Cerebellar nuclear complex (tissue), 1 donor: Measurements from ENCODE around the gene NACC2.

Experiments
- DNase-seq, 2 experiments: peaks; one replicate each; lab custom pipeline; 2025; lab: John Stamatoyannopoulos, UW

The NACC2 gene

DNA sequence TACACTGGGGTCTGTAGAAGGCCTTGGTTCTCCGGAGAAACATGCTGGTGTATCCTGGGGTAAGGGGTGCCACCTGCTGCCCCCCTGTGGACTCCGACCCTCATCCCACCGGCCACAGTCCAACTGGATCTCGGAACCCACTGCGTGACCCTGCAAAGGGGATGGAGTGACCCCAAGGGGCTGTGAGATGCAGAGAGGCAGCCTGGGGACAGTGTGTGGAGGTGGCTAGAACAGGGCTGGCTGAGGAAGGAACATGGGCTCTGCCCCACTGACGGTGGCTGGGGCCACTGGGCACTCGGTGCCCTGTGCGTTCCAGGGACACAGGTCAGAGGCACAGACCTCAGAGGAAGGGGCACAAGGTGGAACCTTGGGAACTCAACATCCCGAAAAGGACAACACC lies 2.3 kb downstream of the NACC2 start:
- DNase-seq: no peak

GRCh38 chr9:136092353-136092650 lies 2.8 kb downstream of the NACC2 start:
- DNase-seq: no peak

DNA sequence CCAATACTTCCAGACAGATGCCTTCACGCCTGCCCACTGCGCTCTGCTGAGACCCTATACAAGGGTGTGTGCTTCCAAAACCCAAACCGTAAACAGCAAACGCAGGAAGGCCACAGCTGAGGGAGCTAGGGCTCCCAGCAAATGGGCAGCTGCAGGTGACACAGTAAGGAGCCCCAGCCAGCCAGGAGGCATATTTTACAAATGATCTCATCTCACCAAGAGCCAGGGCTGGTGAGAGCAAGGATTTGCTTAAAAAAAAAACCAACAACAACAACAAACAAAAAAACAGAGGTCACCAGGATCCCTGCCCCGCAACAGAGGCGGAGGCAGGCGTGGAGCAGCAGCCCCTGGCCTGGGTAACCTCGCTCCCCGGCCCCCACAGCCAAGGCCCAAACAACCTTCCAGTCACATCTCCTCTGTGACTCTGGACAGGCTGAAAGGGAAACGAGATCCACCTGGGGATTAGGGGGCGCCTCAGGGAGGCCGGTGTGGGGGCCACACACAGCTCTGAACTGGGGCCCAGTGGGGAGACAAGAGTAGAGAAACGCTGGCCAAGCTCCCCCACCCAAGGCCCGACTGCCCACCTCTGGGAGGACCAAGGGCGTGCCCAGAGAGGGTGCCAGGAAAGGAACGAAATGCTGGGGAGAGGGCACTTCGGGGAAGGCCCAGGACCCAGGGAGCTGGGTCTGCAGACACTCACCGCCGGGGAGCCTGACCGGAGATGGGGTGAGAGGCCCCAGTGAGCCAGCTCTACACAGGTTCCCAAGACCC lies 3.3 kb downstream of the NACC2 start:
- no peak for DNase-seq

- no peak for DNase-seq
Observed at GRCh38 chr9:136090768-136091581, 4.1 kb downstream of the NACC2 start.

- DNase-seq: no peak
Observed at GRCh38 chr9:136090056-136090735, 4.9 kb downstream of the NACC2 start.

- no peak for DNase-seq
Observed at GRCh38 chr9:136089697-136090045, 5.4 kb downstream of the NACC2 start.

DNA sequence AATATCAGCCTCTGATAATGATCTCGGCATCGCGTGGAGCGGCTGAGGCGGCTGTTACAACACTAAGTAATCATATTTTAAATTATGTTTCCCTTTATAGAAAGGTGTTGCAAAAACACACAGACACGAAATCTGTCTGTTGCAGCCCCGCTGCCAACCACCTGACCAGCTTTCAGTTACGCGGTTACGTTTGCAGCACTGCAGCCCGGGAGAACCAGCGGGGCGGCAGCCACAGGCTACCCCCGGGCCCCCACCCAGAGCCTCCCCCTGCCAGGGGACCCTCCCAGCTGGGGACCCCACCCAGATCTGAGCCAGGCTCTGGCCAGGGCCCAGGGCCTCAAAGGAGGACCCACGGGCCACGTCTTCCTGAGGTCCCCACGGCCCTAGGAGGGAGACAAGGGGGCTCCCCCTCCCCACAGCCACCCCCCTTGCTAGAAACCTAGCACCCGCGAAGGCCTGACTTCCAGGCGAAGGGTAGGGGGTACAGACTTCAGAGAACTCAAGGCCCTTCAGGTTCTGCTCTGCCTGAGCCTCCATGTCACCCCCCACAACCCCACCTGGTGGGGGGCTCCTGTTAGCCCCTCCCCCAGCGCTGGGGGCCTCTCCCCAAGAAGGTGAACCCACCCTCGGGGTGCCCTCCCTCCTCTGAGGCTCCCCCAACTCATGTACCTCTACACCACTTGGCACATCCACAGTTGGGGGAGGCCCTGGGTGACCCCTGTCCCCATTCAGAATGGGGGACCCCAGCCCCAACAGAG lies 6.0 kb downstream of the NACC2 start:
- DNase-seq: no peak

DNA sequence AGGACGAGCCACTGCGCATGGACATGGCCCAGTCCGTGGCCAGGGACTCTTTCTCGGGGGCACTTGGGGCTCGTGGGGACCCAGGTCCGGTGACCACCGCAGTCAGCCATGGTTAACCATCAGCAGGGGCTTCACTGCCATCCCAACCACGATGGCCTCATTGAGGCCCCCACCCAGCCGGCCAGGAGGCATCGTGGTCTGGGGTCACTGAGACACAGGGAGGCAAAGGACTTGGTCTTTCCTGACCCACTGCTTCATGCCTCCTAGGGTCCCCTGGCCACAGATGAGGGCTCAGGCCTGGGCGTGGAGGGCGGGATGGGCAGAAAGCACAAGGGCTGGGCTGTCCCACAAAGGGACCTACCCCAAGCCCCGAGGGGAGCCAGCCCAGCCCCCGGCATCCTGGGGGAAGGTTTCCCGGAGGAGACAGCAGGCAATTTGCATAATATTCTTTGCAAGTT lies 6.6 kb downstream of the NACC2 start:
- DNase-seq: no peak

GRCh38 chr9:136087741-136088480 lies 7.2 kb downstream of the NACC2 start:
- no peak for DNase-seq

GRCh38 chr9:136086951-136087740 lies 7.9 kb downstream of the NACC2 start:
- DNase-seq: no peak

GRCh38 chr9:136086213-136086881 lies 8.7 kb downstream of the NACC2 start:
- DNase-seq: no peak

- peak; percentile 42 to 52 for DNase-seq
Observed at GRCh38 chr9:136085815-136086212, 9.3 kb downstream of the NACC2 start.

DNA sequence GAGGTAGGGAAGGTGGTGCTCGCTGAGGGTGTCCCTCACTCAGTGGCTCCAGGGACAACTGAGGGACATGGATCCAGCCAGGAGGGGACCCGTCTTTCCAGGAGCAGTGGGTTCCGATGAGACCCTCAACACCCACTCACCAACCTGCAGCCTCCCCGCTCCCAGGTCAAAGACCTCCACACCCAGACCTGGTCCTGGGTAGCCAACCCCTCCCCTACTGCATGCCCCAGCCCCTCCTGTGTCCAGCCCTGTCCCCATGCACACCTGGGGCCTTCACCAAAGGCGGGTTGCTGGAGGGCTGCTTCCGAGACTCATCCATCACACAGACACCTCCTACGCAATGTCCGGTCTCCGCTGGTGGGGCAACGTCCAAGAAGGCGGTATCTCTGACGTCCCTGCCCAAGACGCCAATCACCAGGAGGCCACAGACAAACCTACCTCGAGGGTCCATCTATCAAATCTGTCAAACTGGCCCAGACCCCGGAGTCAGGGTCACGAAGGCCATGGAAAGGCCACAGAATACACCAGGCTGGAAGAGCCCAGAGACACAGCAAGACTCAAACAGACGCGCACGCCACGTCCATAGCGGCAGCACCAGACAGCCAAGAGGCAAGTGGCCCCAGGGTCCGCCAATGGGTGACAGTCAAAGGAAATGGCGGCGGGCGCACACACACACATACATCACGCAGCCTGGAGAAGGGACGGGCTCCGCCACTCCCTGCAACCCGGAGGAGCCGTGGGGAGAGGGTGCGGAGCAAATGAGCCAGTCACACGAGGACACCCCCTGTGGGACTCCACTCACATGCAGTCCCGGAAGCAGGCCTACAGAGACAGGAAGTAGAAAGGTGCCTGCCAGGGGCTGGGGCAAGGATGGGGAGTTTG lies 10.8 kb downstream of the NACC2 start:
- DNase-seq: no peak

DNA sequence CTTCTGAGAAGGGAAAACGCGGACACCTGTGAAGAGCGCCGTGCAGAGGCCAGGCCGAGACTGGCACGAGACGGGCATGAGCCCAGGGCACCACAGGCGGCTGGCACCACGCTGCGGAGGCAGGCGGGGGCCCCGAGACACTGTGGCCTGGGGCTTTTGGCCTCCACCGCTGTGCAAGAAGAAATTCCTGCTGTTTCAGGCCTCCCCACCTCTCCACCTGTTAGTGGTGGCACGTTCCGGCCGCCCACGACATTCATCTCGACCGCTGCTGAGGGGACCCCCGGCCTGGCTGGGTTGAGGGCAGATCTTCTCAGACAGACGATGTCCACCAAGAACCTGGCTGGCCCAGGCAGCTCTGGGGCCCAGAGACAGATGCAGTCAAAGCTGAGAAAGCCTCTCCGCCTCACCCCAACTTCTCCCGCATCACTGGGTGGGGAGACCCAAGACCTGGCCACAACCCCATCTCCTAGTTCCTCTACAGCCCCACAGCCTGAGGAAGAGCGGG lies 11.5 kb downstream of the NACC2 start:
- DNase-seq: no peak

DNA sequence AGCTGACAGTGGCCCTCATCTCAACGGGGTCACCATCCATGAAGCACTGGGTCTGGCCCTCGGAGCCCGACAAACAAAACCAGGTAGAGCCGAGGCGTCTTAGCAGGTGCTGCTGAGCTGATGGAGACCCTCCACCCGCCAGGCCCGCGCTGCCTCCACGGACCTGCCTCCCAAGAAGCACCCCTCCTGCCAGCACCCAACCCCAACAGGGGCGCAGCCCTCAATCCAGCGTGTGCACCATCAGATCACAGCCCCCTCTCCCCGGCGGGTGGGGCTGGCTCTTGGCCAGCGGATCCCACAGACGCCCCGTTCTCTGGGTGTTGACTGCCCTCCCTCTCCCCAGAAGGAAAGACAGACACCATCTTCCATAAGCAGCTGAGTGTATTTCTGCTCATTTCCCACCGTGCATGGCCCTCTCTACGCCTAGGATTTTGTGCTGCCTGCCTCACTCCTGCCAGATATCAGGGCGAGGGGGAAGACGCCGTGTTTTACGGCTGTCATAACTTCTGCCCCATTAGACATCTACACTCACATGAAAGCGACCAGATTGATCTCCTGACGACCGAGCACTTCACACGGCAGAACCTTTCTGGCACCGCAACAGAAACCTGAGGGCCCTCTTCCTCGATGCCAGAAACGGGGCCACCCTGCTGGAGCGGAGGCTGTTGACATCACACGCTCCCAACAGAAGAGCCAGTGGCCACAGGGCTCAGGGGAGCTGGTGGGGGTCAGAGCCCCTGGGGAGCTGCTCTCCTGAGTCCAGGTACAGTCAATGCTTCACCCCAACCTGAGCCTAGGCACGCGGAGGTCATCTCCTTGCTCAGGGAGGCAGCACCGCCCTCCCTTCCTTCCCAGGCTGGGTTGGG lies 12.4 kb downstream of the NACC2 start:
- DNase-seq: no peak

DNA sequence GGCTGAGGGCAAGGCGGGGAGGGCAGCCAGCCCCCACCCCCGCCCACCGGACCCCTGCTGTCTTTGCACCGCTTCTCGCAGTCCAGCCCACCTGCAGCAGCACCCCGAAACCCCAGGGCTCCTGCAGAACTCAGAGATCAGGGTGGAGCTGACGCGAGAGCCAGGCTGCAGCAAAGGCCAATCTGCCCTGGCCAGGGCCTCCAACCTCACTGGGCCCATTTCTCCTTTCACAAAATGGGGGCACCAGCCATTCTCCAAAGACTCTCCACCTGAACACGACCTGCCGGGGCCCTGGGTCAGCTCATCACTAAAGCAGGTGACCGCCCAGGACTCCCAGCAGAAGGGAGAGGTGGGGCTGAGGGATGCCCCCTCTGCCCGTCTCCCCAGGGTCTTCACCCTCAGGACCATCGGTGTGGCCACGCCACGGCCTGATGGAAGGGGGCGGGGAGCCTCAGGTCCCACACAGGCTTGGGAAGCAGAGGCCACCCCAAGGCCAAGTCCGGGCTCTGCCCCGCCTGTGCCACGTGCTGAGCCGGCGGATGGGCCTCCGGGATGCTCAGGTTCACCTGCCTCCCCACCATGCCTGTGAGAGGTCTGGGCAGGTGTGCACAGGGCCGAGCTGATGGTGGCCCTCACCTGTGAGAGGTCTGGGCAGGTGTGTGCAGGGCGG lies 13.1 kb downstream of the NACC2 start:
- no peak for DNase-seq

DNA sequence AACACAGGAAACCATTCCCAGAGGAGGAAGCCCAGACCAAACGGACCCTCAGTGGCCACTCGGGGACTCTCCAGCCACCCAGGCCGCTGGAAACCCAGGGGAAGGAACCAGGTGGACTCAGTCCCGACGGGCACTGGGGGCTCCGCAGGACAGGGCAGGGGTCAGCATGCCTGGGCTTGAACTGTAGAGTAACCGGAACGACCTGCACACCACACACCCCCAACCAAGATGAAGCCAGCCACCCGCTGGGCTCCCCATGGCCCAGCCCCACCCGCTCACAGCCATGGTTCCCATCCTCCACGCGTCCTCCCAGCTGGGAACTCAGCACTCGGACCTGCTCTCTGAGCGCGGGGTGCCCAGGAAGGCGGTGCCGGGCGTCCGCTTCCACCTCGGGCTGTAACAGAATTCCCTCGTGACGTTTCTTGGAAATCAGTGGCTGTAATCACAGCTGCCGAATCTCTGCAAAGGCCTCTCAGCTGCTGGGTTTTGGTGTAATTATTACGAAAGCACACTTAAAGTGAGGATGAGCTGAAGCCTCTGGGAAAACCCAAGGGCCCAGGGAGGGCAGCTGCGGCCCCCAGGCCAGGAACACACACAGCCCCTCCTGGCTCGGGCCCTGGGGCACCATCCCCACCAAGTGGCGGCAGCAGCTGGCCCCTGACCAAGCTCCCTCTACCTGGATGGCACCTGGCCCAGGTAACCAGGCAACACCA lies 13.8 kb downstream of the NACC2 start:
- DNase-seq: no peak
